Pancreas (tissue), 10 donors: ENCODE data around the gene HIVEP3. TPM values are rescaled to one million over a fixed set of nuclear protein-coding genes. Genes with fewer than 3 reads are reported as not detected.

Experiments
- ATAC-seq, 4 donors: fragments of 200-7000 bp; cut with Tn5 transposase; one replicate each; pipeline versions ENCODE4 v1.8.0 to v1.9.1; 2020; ENCODE audit warnings: mild to moderate bottlenecking in 4 of 4, moderate library complexity in 4 of 4
- DNase-seq, 6 donors: peaks; one replicate each; pipeline ENCODE4 v3.0.0-alpha.2; 2020
- FAIRE-seq: peaks from 2 replicates; lab custom pipeline; 2012; peaks lifted over from hg19 to GRCh38; lab: Jason Lieb, UNC
- H3K27ac ChIP-seq, 4 donors: fragments of 200-600 bp; sonication (generic); 1 replicate in 3 of 4; 2 replicates in 1 of 4; pipeline versions ENCODE4 v1.5.0 to v1.8.0; 2020
- H3K27me3 ChIP-seq, 4 donors: fragments of 200-600 bp; one replicate each; pipeline ENCODE4 v1.8.0; 2021
- H3K36me3 ChIP-seq, 3 donors: fragments of 200-600 bp; sonication (generic) in 1 of 3; one replicate each; pipeline versions ENCODE4 v1.5.0 to v1.8.0; 2020 to 2021
- H3K4me1 ChIP-seq, 3 donors: fragments of 200-600 bp; one replicate each; pipeline ENCODE4 v1.8.0; 2021
- H3K4me3 ChIP-seq, 4 donors: fragments of 200-600 bp; sonication (generic) in 2 of 4; one replicate each; pipeline versions ENCODE4 v1.5.0 to v1.8.0; 2020 to 2021
- H3K9me3 ChIP-seq, 4 donors: fragments of 200-600 bp; one replicate each; pipeline ENCODE4 v1.8.0; 2021
- CTCF ChIP-seq, 4 donors: fragments of 200-600 bp; sonication (generic) in 3 of 4; IDR thresholded peaks; one replicate each; pipeline versions ENCODE4 v1.5.0 to v1.8.0; 2021; ENCODE audit warnings: antibody characterized with exemption in 4 of 4
- WGBS, 2 donors: extraction: QIAGEN DNeasy Blood & Tissue Kit; methylation state at CpG; one replicate each; pipeline ENCODE4 v1.1.7; 2013; 5-methylcytosine and 5-hydroxymethylcytosine counted together
- intact Hi-C, 3 donors: fragments of 100-400 bp; cut with DNase I; formaldehyde crosslinking; loops; one replicate each; pipeline versions ENCODE4 v1.11.1 to v1.14.2; 2022
- polyA plus RNA-seq, 2 donors: library from polyadenylated mRNA; stranded (reverse); fragments of 200-250 nt; gene quantifications; one replicate each; pipeline ENCODE4 v1.2.3, GENCODE V29; 2013
- total RNA-seq, 6 donors: library from RNA; stranded (reverse); fragmentation: NEBNext Ultra II Directional in 4 of 6; extraction: Animal tissue kit (Norgen Biotek cat#: 25700) in 4 of 6; gene quantifications; one replicate each; pipeline versions ENCODE4 v1.2.1 to v1.2.4, GENCODE V29; 2021 to 2023
- donor health status: healthy with polysubstance abuse.
- donor health status: DM: no; HTN: no; CAD: no; lungs with moderate emphysema.
- donor health status: DM: no; HTN: no; CAD: no.
- donor health status: control.
- donor health status: control.
- donor health status: Bipolar disorder and iron deficiency.
- donor health status: DM: yes; HTN: yes; CAD: no.
- donor health status: DM: no; HTN: no; CAD: no.
- donor health status: DM: no; HTN: no; CAD: no.
- donor health status: DM: yes; HTN: yes; CAD: no.

Gene HIVEP3
- total and polyA plus RNA-seq, 8 donors: 2.7 to 5.0 (median 3.1) TPM

GRCh38 chr1:41582851-41583657 lies 335.7 kb downstream of the HIVEP3 start:
- FAIRE-seq (no peak), ATAC-seq (no peak), DNase-seq (no peak)
- no peaks in the 10 kb centered on the region for H3K4me1 ChIP-seq
- no peaks in the 10 kb centered on the region for H3K27me3 ChIP-seq
- no peak for TF ChIP-seq CTCF (IDR thresholded peaks at IDR 0.05)
- WGBS, 2 donors: 89 to 90% methylated on average over 34 to 36 of the region's 36 CpGs
- intact Hi-C loops: no loop called here
- H3K4me3 ChIP-seq: no peak overlapping the region
- H3K27ac ChIP-seq: no peak overlapping the region
- no peaks in the 10 kb centered on the region for H3K36me3 ChIP-seq
- H3K9me3 ChIP-seq: no peaks in the 10 kb centered on the region

- DNase-seq (no peak), ATAC-seq (no peak), FAIRE-seq (no peak)
- intact Hi-C loops: no loop called here
- H3K27ac ChIP-seq: no peak overlapping the region
- no peaks in the 10 kb centered on the region for H3K4me1 ChIP-seq
- WGBS, 2 donors: 81 to 87% methylated on average over 9 of the region's 9 CpGs
- TF ChIP-seq CTCF (IDR thresholded peaks at IDR 0.05): no peak
- H3K36me3 ChIP-seq: no peaks in the 10 kb centered on the region
- no peaks in the 10 kb centered on the region for H3K27me3 ChIP-seq
- H3K9me3 ChIP-seq: no peaks in the 10 kb centered on the region
- H3K4me3 ChIP-seq: no peak overlapping the region
Measured at GRCh38 chr1:41582351-41582750, 336.4 kb downstream of the HIVEP3 start.

GRCh38 chr1:41582004-41582325 lies 336.8 kb downstream of the HIVEP3 start:
- Histone ChIP-seq H3K4me3 (no peak overlapping the region), H3K36me3 (no peaks in the 10 kb centered on the region), H3K9me3 (no peaks in the 10 kb centered on the region), H3K27me3 (no peaks in the 10 kb centered on the region), H3K4me1 (no peaks in the 10 kb centered on the region), H3K27ac (no peak overlapping the region)
- WGBS, 2 donors: 92% methylated on average over 10 of the region's 10 CpGs
- TF ChIP-seq CTCF (IDR thresholded peaks at IDR 0.05): no peak
- ATAC-seq: no peak
- DNase-seq: no peak
- FAIRE-seq: no peak
- intact Hi-C loops: no loop called here

GRCh38 chr1:41581216-41582003 lies 337.3 kb downstream of the HIVEP3 start:
- Histone ChIP-seq H3K36me3 (no peaks in the 10 kb centered on the region), H3K27ac (no peak overlapping the region), H3K4me3 (no peak overlapping the region), H3K9me3 (no peaks in the 10 kb centered on the region), H3K4me1 (no peaks in the 10 kb centered on the region), H3K27me3 (no peaks in the 10 kb centered on the region)
- no peak for TF ChIP-seq CTCF (IDR thresholded peaks at IDR 0.05)
- 91 to 93% methylated on average over 19 of the region's 19 CpGs for WGBS, 2 donors
- DNase-seq: no peak
- no peak for ATAC-seq
- intact Hi-C loops: no loop called here
- no peak for FAIRE-seq
